ENCODE results near the gene ACTN4.

GRCh38 chr19:38615007-38615581 is 32.4 kb upstream of the ACTN4 start:
- TF ChIP-seq, protein P1, sequence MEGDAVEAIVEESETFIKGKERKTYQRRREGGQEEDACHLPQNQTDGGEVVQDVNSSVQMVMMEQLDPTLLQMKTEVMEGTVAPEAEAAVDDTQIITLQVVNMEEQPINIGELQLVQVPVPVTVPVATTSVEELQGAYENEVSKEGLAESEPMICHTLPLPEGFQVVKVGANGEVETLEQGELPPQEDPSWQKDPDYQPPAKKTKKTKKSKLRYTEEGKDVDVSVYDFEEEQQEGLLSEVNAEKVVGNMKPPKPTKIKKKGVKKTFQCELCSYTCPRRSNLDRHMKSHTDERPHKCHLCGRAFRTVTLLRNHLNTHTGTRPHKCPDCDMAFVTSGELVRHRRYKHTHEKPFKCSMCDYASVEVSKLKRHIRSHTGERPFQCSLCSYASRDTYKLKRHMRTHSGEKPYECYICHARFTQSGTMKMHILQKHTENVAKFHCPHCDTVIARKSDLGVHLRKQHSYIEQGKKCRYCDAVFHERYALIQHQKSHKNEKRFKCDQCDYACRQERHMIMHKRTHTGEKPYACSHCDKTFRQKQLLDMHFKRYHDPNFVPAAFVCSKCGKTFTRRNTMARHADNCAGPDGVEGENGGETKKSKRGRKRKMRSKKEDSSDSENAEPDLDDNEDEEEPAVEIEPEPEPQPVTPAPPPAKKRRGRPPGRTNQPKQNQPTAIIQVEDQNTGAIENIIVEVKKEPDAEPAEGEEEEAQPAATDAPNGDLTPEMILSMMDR (IDR thresholded peaks at IDR 0.05), result no peak
- TF ChIP-seq POLR2A (IDR thresholded peaks at IDR 0.05), result no peak
